MCF 10A (cell line): ENCODE results near the gene PSORS1C1. TPM values are rescaled to one million over a fixed set of nuclear protein-coding genes. Genes with fewer than 3 reads are reported as not detected.

Source experiments
- BruUV-seq: library from RNA; stranded (reverse); fragments of 400-500 nt; replicated peaks from 2 replicates; lab custom pipeline; 2021; lab: Mats Ljungman, UMichigan
- CTCF ChIA-PET: fragments of 300-600 bp; sonication (Branson Sonifier 250); formaldehyde crosslinking; extraction: SDS; loops from one replicate; lab custom pipeline; 2021; ENCODE audit warnings: antibody characterized with exemption, inconsistent platforms; lab: Yijun Ruan, JAX
- POLR2A ChIA-PET: fragments of 300-600, 350-650 bp; sonication (Branson Sonifier 250); formaldehyde crosslinking; extraction: SDS; loops from one replicate; lab custom pipeline; 2020; ENCODE audit warnings: antibody characterized with exemption, inconsistent platforms; lab: Yijun Ruan, JAX
- DNase-seq: peaks from one replicate; pipeline ENCODE4 v3.0.0-alpha.2; 2018; ENCODE audit not compliant: unreplicated experiment
- H3K27ac Mint-ChIP-seq: one replicate; pipeline ENCODE4 v1.8.0; 2022; ENCODE audit warnings: mild to moderate bottlenecking, low read depth, mixed read lengths; ENCODE audit not compliant: unreplicated experiment
- H3K27me3 Mint-ChIP-seq: one replicate; pipeline ENCODE4 v1.8.0; 2022; ENCODE audit warnings: mixed read lengths; ENCODE audit not compliant: insufficient read depth, unreplicated experiment
- H3K36me3 Mint-ChIP-seq: one replicate; pipeline ENCODE4 v1.8.0; 2022; ENCODE audit warnings: mild to moderate bottlenecking, moderate library complexity, mixed read lengths; ENCODE audit not compliant: insufficient read depth, unreplicated experiment
- H3K4me1 Mint-ChIP-seq: one replicate; pipeline ENCODE4 v1.8.0; 2022; ENCODE audit warnings: mixed read lengths; ENCODE audit not compliant: insufficient read depth, unreplicated experiment
- H3K4me3 Mint-ChIP-seq: one replicate; pipeline ENCODE4 v1.8.0; 2022; ENCODE audit warnings: mild to moderate bottlenecking, moderate library complexity, mixed read lengths; ENCODE audit not compliant: unreplicated experiment
- H3K9me3 Mint-ChIP-seq: one replicate; pipeline ENCODE4 v1.8.0; 2022; ENCODE audit warnings: mixed read lengths; ENCODE audit not compliant: unreplicated experiment
- CTCF ChIP-seq: fragments of 200-600 bp; IDR thresholded peaks from one replicate; pipeline ENCODE4 v1.8.0; 2022; ENCODE audit warnings: antibody characterized with exemption, mild to moderate bottlenecking; ENCODE audit not compliant: unreplicated experiment
- intact Hi-C: fragments of 100-400 bp; cut with micrococcal nuclease; formaldehyde crosslinking; loops from 2 replicates; pipeline ENCODE4 v1.14.1; 2022
- total RNA-seq: library from RNA; stranded (reverse); gene quantifications from 2 replicates; pipeline ENCODE4 v1.2.3, GENCODE V29; 2022

PSORS1C1 gene
- total RNA-seq, 1 experiment from 2014 or later: 7.7 TPM

DNA sequence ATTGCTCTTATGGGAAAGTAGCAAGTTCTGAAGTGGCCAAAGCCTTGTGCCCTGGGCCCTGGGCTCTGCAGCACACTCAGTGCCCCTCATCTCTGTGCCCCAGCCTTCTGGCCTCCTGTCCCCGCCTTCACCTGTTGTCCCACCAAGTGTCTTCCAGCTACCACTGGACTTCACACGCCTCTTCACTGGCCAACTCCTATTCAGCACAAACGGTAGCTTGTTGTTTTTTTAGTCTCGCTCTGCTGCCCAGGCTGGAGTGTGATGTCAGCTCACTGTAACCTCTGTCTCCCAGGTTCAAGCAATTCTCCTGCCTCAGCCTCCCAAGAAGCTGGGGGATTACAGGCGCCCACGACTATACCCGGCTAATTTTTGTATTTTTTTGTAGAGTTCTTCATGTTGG, 38.2 kb downstream of the PSORS1C1 start:
- Mint-ChIP-seq H3K27me3 (no peaks in the 10 kb centered on the region), H3K27ac (no peak overlapping the region), H3K4me1 (peaks cover 4% of the 10 kb centered on the region), H3K9me3 (no peaks in the 10 kb centered on the region), H3K4me3 (no peak overlapping the region), H3K36me3 (peaks cover 8% of the 10 kb centered on the region)
- ChIA-PET POLR2A (interaction anchor here (1.0 kb wide), 1 partner anchor 9 kb away, joined by 3 read pairs; no protein-coding TSS in a partner anchor), CTCF (interaction anchor here (0.7 to 1.1 kb wide), 3 partner anchors 24 to 214 kb away, joined by 3 to 4 read pairs (median 3); no protein-coding TSS in a partner anchor)
- no peak for TF ChIP-seq CTCF
- no peak for DNase-seq
- intact Hi-C loops: no loop called here
- BruUV-seq: no TSS peak

DNA sequence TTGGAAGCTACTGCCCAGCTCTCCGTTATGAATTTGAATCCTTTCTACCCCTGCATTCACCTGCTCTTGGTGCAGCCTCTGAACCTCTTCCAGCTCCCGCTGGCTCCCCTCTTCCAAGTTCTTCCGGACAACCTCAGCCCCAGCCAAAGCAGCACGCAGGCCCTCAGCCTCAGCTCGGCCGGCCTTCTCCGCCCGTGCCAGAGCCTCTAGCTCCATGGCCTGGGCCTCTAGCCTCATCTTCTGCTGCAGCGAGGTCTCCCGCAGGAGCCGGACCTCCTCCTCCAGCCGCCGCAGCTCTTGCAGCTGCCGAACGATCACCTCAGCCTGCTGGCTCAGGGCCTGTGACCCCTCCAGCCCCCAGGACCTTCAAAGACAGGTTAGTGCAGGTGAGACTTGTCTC, 39.8 kb downstream of the PSORS1C1 start:
- TF ChIP-seq CTCF: no peak
- peaks cover 16% of the 10 kb centered on the region for H3K4me1 Mint-ChIP-seq
- ChIA-PET CTCF (no interaction called here), POLR2A (no interaction called here)
- no TSS peak for BruUV-seq
- no peak overlapping the region for H3K27ac Mint-ChIP-seq
- peaks cover 15% of the 10 kb centered on the region for H3K36me3 Mint-ChIP-seq
- H3K4me3 Mint-ChIP-seq: no peak overlapping the region
- DNase-seq: no peak
- H3K27me3 Mint-ChIP-seq: no peaks in the 10 kb centered on the region
- H3K9me3 Mint-ChIP-seq: no peaks in the 10 kb centered on the region
- intact Hi-C loops: no loop called here

DNA sequence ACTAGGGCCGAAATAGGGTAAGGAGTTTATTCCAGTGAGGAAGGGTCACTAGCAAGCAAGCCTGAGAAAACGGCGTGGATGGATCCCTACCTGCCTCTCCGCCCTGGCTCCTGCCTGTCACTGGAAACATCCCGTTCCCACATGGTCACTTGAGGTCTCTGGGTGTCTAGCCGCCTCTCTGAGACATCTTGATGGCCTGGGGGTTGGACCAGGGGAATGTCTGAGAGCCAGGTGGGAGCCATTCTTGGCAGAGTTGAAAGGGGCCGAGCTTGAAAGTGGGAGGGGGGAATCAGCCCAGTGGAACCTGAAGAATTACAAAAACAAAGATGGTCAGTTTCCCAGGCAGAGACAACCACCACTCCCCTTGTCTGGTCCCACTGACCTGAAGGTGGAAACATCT, 42.0 kb downstream of the PSORS1C1 start:
- ChIA-PET CTCF (interaction anchor here (2.5 kb wide), 1 partner anchor 18 kb away, joined by 14 read pairs; the partner anchor contains the start of gene PSORS1C2), POLR2A (interaction anchor here (0.9 to 1.6 kb wide), 2 partner anchors 10 to 41 kb away, joined by 4 to 5 read pairs; no protein-coding TSS in a partner anchor)
- no peak for DNase-seq
- H3K36me3 Mint-ChIP-seq: peaks cover 15% of the 10 kb centered on the region
- H3K4me3 Mint-ChIP-seq: peak overlapping the region; percentile 35
- no peaks in the 10 kb centered on the region for H3K9me3 Mint-ChIP-seq
- intact Hi-C loops: no loop called here
- TF ChIP-seq CTCF: no peak
- H3K27me3 Mint-ChIP-seq: no peaks in the 10 kb centered on the region
- peaks cover 22% of the 10 kb centered on the region for H3K4me1 Mint-ChIP-seq
- H3K27ac Mint-ChIP-seq: no peak overlapping the region
- BruUV-seq: no TSS peak

GRCh38 chr6:31157513-31158139, 43.0 kb downstream of the PSORS1C1 start, which contains the start of gene CCHCR1:
Gene CCHCR1 (minus strand): TSS chr6:31157802. CDS start chr6:31157600, 202 bp downstream.
- POLR2A ChIA-PET: interaction anchor here (0.5 to 2.0 kb wide), 8 partner anchors 16 to 246 kb away, joined by 3 to 4 read pairs (median 4); no protein-coding TSS in a partner anchor
- no TSS peak for BruUV-seq
- no peaks in the 10 kb centered on the region for H3K9me3 Mint-ChIP-seq

More at GRCh38 chr6:31157513-31158139, 43.0 kb downstream of the PSORS1C1 start, which contains the start of gene CCHCR1:
- Mint-ChIP-seq H3K27me3 (no peaks in the 10 kb centered on the region), H3K36me3 (peaks cover 21% of the 10 kb centered on the region), H3K4me1 (peaks cover 22% of the 10 kb centered on the region), H3K4me3 (peak within 1 kb of the TSS; percentile 88), H3K27ac (peak within 1 kb of the TSS; percentile 92)
- intact Hi-C loops: no loop called here
- no peak for DNase-seq
- CTCF ChIA-PET: interaction anchor here (0.7 to 2.5 kb wide), 2 partner anchors 19 to 39 kb away, joined by 3 to 14 read pairs; partner anchors contain the start of gene PSORS1C2
- TF ChIP-seq CTCF: no peak
